HK-2 (cell line): ENCODE data around the gene DLGAP3.

ENCODE experiments used
- DNase-seq: peaks from one replicate; pipeline ENCODE4 v3.0.0-alpha.2; 2018; ENCODE audit not compliant: unreplicated experiment

Gene DLGAP3

DNA sequence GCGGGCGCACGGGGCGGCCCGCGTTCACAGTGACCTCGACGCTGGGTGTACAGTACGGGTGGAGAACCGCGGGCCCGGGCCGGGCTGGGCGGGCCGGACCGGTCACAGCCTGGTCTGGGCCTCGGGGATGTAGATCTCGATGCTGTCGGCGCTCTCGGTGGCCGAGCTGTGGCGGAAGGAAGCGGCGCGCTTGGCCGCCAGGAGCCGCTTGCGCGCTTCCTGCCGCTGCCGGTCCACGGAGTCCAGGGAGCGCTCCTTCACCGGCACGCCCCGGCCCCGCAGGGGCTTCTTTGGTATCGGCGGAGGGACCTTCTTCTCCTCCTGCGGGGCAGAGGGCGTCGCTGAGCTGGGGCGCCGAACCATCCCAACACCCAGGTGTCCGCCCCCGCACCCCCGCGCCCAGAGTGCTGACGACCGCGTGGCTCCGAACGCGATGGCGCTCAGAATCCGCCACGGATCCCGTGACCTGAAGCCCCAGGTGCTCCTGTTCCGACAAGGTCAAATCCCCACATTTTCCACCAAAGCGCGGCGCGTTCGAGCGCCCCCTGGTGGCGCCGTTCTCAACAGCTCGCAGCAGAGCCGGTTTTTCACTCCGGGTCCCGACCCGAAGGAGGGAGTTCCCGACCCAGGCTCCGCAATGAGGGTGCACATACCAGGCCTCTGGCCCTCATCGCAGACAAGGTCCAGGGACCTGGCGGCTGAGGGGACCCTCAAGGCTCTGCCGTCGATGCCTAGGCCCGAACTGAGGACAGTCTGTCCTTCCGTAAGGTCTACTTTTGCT, 63.3 kb downstream of the DLGAP3 start:
- DNase-seq, result peak; percentile 92

DNA sequence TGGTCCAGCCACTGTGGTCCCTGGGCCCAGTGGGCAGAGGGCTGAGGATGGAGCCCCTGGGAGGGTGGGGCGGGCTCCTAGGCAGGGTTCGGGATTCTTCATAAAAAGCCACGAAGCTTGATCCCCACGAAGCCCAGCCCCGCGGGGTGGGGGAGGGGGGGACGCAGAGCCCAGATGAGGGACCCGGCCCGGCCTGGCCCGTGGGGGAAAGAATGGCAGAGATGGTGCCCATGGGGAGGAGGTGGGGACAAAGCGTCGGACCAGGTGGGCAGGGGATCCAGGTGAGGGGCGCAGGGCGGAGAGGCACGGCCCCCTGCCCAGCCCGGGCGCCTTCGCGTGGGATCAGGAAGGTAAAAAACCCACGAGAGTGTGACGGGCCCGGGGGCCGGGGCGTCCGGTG, 63.9 kb downstream of the DLGAP3 start:
- DNase-seq, result no peak

DNA sequence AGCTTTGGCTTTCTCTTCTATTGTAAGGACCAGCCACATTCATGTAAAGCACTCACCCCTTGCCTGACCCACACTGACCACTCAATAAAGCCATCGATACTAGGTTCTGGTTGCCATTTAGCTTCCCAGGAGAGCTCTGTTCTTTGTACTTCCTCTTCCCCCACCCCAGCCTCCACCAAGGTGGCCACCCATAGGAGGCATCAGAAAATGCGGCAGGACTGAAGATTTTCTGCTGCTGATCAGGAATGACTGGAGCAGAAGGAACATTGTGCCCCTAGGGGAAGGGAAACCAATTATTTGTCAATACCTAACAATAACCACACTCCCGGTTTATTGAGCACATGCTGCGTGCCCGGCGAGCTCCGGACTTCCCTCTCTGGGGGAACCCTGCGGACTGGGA, 64.7 kb downstream of the DLGAP3 start:
- DNase-seq, result no peak

DNA sequence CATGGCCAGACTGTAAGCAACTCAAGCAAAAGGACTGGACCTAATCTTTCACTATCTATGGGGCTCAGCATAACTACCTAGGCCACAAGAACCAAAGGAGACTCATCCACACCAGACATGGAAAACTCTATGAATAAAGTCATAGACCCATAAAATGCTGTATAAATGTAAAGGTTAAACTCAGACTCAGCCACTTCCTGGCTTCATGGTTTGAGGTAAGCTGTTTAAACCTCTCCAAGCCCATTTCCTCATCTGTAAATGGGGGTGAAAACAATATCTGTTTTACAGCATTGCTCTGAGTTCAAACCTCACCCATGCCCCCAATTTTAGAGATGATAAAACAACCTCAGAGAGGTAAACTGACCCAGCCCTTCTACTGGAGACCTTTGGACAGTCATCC, 65.9 kb downstream of the DLGAP3 start:
- no peak for DNase-seq

GRCh38 chr1:34859446-34860200, 69.8 kb downstream of the DLGAP3 start, which contains the start of gene SMIM12:
TSS of gene SMIM12 (minus strand) at chr1:34859749. CDS start at chr1:34855977, 3,772 bp downstream.
- DNase-seq, result peak; percentile 94

DNA sequence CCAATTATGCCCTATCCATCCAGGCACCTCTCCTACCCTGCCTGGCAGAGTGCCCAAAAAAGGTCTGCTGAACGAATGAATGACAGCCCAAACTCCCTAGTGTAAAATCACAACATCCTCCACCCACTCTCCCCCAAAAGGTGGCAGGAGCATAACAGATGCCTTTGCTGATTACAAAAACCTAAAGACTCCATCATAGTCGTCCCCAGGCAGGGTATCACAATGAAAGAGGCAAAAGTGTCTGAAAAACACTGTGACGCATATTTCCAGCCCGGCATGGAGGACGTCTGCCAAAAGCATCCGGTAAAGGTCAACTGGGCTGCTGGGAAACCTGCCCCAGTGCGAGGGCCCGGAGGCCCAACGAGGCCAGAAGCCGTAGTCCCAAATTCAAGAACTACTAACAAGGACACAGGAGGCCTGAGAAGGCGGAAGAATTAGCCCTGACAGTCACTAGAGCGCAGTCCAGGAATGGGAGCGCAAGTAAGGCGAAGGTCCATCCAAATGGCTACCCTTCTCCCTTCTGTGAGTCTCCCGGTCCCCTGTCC, 70.5 kb downstream of the DLGAP3 start:
- DNase-seq, result peak; percentile 27

GRCh38 chr1:34856697-34857096, 72.8 kb downstream of the DLGAP3 start:
- DNase-seq, result no peak

DNA sequence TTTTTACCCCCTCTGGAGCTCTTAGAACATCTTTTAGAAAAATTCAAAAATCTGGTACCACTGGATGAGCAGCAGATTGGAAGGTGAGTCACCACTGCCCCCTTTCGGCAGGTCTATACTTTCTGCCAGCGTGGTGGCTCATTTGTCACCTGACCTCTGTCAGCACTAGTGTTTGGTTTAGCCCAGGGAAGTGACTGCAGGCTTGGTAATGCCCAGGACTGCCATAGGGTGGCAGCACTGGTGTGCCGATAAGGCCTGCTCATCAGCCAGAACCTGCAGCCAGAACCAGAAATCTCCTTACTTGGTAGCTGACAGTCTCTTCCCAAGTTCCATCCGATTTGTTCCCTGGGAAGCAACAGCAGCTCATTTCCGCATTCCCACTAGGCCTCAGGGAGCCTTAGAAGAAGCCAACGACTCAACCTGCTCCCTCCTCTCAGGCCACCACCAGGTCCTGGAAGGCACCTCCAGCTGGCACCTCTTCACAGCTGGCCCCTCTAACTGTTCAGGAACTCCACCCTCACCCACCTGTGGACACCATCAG, 76.7 kb downstream of the DLGAP3 start:
- DNase-seq, result peak; percentile 89

GRCh38 chr1:34851431-34852105, 77.9 kb downstream of the DLGAP3 start:
- DNase-seq, result peak; percentile 25

GRCh38 chr1:34850382-34850781, 79.1 kb downstream of the DLGAP3 start:
- no peak for DNase-seq

DNA sequence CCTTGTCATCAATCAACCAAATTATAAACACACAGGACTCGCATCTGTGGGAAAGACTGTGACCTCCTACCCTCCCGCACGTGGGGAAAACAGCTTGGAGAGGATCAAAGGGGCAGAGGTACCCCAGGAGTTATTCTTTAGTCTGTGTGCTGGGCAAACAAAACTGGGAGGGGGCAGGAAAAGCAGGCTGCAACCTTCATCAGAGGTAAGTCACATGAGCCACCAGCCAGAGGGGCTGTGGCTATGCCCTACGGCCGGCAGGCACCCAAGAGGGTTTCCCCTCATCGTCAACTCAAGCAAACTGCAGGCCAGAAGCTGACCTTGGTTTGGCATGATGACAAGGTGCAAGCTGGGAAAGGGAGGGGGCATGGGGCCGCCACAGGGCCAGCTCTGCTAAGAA, 82.4 kb downstream of the DLGAP3 start:
- no peak for DNase-seq

DNA sequence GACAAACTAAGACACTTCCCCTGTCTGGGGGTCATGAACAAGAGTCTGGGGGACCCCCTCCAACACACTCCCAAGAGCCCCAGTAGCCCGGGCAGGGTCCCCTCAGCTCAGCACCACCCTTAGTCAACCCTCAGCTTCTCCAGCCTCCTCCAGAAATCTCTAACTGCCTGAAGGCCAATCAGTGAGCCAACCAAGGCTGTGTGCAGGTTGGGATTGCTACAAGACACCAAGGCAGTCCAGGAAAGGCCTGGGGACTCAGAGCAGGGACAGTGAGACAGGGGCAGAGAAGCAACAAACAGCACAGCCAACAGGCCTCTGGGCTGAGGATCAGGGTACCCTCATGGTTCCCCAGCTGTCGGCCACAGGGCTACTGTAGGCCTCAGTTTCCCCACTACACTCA, 83.2 kb downstream of the DLGAP3 start:
- DNase-seq, result no peak

DNA sequence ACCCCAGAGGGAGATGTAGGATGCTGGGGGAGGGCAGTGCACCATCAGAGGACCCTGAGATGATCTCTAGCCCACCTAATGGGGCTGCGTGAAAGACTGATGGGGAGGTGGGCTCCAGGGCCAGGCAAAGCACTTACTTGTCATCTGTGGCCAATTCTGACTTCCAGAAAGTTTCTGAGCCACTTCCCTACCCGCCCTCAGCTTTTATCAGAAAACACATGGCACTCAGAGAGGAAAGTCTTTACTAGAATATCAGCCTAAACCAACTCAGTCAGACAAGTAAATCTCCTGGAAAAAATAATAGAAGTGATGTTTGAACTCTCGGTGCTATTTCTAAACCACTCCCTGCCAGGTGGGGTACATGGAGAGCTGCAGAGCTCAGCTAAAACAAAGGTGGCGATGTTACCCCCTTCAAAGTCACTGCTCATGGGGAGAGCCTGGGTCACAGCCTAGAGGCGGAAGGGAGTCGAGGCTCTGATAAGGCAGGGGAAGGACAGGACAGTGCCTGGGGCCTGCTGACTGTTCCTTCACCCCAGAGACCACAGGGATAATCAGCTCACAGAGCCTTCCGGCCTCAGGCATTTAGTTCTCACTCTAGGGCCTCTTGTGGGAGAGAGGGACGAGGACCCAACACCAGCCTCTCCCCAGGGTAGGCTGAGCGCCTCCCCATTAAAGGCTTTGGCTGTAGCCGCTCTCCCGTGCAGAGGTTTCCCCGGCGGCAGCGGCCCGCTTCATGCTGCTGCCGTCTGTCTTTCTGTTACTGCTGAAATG, 84.1 kb downstream of the DLGAP3 start:
- no peak for DNase-seq

DNA sequence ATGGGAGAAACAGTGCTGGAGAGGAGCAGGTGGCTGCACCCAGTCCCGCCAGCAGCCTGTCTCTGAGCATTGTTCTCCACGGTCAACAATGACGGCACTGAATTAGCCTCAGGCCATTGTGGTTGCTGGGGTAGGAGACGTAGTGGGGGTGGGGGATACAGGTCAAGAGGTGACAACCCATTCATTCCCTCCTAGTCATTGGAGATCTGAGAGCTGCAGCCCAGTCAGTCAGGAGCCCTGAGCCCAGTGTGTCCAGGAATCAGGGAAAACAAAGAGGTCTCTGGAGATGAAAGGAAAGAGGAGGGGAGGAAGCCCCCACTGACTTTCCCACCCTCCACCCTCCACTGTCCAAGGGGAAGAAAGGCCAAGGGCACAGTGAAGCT, 85.2 kb downstream of the DLGAP3 start:
- DNase-seq, result no peak

GRCh38 chr1:34843392-34844251, 85.8 kb downstream of the DLGAP3 start:
- DNase-seq, result no peak

GRCh38 chr1:34842952-34843371, 86.5 kb downstream of the DLGAP3 start:
- DNase-seq, result no peak

DNA sequence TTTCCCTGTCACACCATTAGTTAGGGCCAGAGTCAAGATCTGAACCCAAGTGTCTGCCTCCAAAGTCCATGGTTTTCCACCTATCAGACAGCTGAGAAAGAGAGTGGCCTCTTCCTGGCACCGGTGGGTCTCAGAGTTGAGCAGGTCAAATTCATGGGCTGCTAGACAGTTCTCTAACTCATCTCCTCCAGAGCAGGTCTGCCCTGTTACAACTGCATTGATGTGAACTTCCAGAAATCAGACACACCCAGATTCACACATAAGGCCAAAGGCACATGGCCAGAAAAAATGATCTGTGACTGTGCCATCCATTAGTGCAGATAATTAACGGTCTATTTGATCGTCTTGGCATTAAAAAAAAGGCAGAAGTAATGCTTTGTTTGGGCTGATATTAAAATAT, 87.4 kb downstream of the DLGAP3 start:
- no peak for DNase-seq

DNA sequence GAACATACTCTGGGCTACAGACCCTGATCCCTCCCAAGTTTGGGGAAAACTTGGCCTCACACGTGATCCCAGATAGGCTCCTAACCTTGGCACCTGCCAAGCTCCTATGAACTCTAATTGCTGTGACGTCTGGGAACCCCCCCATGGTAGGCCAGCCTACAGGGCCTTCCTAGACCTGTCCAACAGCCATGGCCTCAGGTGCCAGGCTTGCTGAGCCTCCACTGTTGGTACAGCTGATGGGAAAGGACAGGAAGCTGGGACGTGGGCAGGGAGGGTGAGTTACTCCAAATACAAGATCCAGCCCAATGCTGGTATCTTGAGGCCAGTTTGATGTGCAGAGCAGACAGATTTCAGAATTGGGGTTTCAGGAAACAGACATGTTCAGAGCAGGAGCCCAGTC, 89.0 kb downstream of the DLGAP3 start:
- no peak for DNase-seq

- DNase-seq, result no peak
These were observed 89.7 kb downstream of the DLGAP3 start for GRCh38 chr1:34839526-34840305.

DNA sequence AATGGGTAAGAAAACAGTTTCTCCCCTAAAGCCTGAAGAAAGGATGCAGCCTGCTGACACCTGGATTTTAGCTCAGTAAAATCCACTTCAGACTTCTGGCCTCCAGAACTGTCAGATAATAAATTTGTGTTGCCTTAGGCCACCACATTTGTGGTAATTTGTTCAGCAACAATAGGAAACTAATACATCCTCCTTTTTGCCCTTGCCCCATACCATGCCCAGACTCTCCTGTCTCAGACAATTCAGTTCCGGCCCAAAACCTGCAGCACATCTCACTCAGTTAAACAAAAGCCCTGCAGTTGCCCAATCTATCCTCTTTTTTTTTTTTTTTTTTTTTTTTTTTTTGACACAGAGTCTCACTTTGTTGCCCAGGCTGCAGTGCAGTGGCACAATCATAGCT, 95.7 kb downstream of the DLGAP3 start:
- no peak for DNase-seq
